IMR-90 (cell line): ENCODE results near the gene RFX2. TPM values are rescaled to one million over a fixed set of nuclear protein-coding genes. Genes with fewer than 3 reads are reported as not detected.

Experiments
- ATAC-seq: fragments of 200-7000 bp; cut with Tn5 transposase; 2 replicates; pipeline ENCODE4 v1.9.1; 2020; ENCODE audit warnings: low read depth, mild to moderate bottlenecking, moderate library complexity
- BruUV-seq: library from RNA; stranded (reverse); fragments of 400-500 nt; replicated peaks from 2 replicates; lab custom pipeline; 2021; lab: Mats Ljungman, UMichigan
- CTCF ChIA-PET: fragments of 300-600 bp; formaldehyde crosslinking; extraction: SDS; loops from one replicate; lab custom pipeline; 2021; ENCODE audit warnings: antibody characterized with exemption; lab: Yijun Ruan, JAX
- POLR2A ChIA-PET: fragments of 300-600 bp; sonication (Branson Sonifier 250); formaldehyde crosslinking; loops from one replicate; lab custom pipeline; 2022; ENCODE audit warnings: antibody characterized with exemption; ENCODE audit not compliant: unreplicated experiment; lab: Charles Lee
- DNase-seq: peaks from one replicate; pipeline ENCODE4 v3.0.0; 2013
- H2AFZ ChIP-seq: replicated peaks from 2 replicates; pipeline ENCODE3; 2013; ENCODE audit warnings: low read length, mild to moderate bottlenecking; ENCODE audit not compliant: poor library complexity
- H2AK5ac ChIP-seq: 2 replicates; pipeline ENCODE4 v1.6.1; 2013; ENCODE audit warnings: low read depth, low read length, inconsistent platforms
- H2AK9ac ChIP-seq: replicated peaks from 2 replicates; pipeline ENCODE3; 2013; ENCODE audit warnings: mild to moderate bottlenecking, low read depth, low read length, moderate library complexity; ENCODE audit not compliant: poor library complexity
- H2BK120ac ChIP-seq: 2 replicates; pipeline ENCODE4 v1.6.1; 2013; ENCODE audit warnings: low read depth, low read length, inconsistent platforms
- H2BK15ac ChIP-seq: 3 replicates; pipeline ENCODE4 v1.6.1; 2013; ENCODE audit warnings: low read depth, low read length, inconsistent platforms
- H2BK20ac ChIP-seq: 2 replicates; pipeline ENCODE4 v1.6.1; 2013; ENCODE audit warnings: low read depth, mild to moderate bottlenecking, inconsistent platforms, low read length, moderate library complexity
- H2BK5ac ChIP-seq: 2 replicates; pipeline ENCODE4 v1.6.1; 2013; ENCODE audit warnings: mild to moderate bottlenecking, low read depth, low read length, inconsistent platforms; ENCODE audit not compliant: poor library complexity, severe bottlenecking
- H3K14ac ChIP-seq: replicated peaks from 2 replicates; pipeline ENCODE4 v1.6.1; 2013; ENCODE audit warnings: low read depth, low read length, inconsistent platforms
- H3K18ac ChIP-seq: 2 replicates; pipeline ENCODE4 v1.6.1; 2013; ENCODE audit warnings: low read depth, low read length, control low read depth
- H3K23ac ChIP-seq: 2 replicates; pipeline ENCODE4 v1.6.1; 2013; ENCODE audit warnings: low read depth, low read length, inconsistent platforms
- H3K27ac ChIP-seq: 2 replicates; pipeline ENCODE4 v1.5.1; 2013; ENCODE audit warnings: mild to moderate bottlenecking, control low read depth, low read length; ENCODE audit not compliant: insufficient read depth
- H3K27me3 ChIP-seq: 2 replicates; pipeline ENCODE4 v1.6.1; 2013; ENCODE audit warnings: low read length; ENCODE audit not compliant: control insufficient read depth, insufficient read depth
- H3K36me3 ChIP-seq: 2 replicates; pipeline ENCODE4 v1.6.1; 2013; ENCODE audit warnings: low read length, mixed read lengths; ENCODE audit not compliant: control insufficient read depth, insufficient read depth
- H3K4ac ChIP-seq: 2 replicates; pipeline ENCODE4 v1.6.1; 2013; ENCODE audit warnings: low read depth, low read length, inconsistent platforms
- H3K4me1 ChIP-seq: 2 replicates; pipeline ENCODE4 v1.6.1; 2013; ENCODE audit warnings: low read length, mixed read lengths; ENCODE audit not compliant: control insufficient read depth, insufficient read depth
- H3K4me2 ChIP-seq: 2 replicates; pipeline ENCODE4 v1.6.1; 2013; ENCODE audit warnings: low read depth, mild to moderate bottlenecking, control low read depth, low read length, moderate library complexity
- H3K4me3 ChIP-seq: 2 replicates; pipeline ENCODE4 v1.5.1; 2013; ENCODE audit warnings: low read depth, mild to moderate bottlenecking, control low read depth, low read length, moderate library complexity; ENCODE audit not compliant: insufficient read depth
- H3K56ac ChIP-seq: 2 replicates; pipeline ENCODE4 v1.6.1; 2013; ENCODE audit warnings: low read length, inconsistent platforms; ENCODE audit not compliant: insufficient read depth; ENCODE audit errors: extremely low read depth
- H3K79me1 ChIP-seq, 2 experiments: 2 replicates each; pipeline ENCODE4 v1.6.1; 2013; ENCODE audit warnings: low read length in 2 of 2, inconsistent platforms in 1 of 2, low read depth in 1 of 2
- H3K9ac ChIP-seq: 2 replicates; pipeline ENCODE4 v1.6.1; 2013; ENCODE audit warnings: low read depth, low read length, control low read depth
- H3K9me1 ChIP-seq: 2 replicates; pipeline ENCODE4 v1.6.1; 2013; ENCODE audit warnings: low read length, inconsistent platforms; ENCODE audit not compliant: insufficient read depth
- H3K9me3 ChIP-seq: 2 replicates; pipeline ENCODE4 v1.6.1; 2013; ENCODE audit warnings: low read length; ENCODE audit not compliant: control insufficient read depth, insufficient read depth
- H4K20me1 ChIP-seq: 2 replicates; pipeline ENCODE4 v1.6.1; 2013; ENCODE audit warnings: low read length, inconsistent platforms; ENCODE audit not compliant: insufficient read depth
- H4K5ac ChIP-seq: 2 replicates; pipeline ENCODE4 v1.6.1; 2013; ENCODE audit warnings: mild to moderate bottlenecking, low read depth, low read length, control low read depth
- H4K8ac ChIP-seq, 2 experiments: 2 replicates each; pipeline ENCODE4 v1.6.1; 2013; ENCODE audit warnings: low read depth in 2 of 2, low read length in 2 of 2, control low read depth in 1 of 2, inconsistent platforms in 1 of 2
- H4K91ac ChIP-seq: 2 replicates; pipeline ENCODE4 v1.6.1; 2013; ENCODE audit warnings: low read depth, low read length, inconsistent platforms; ENCODE audit not compliant: insufficient read depth
- BHLHE40 ChIP-seq: fragments of 150-350 bp; IDR thresholded peaks from 2 replicates; pipeline ENCODE4 v1.6.1; 2016; ENCODE audit warnings: mild to moderate bottlenecking, low read depth, low read length
- CTCF ChIP-seq: conservative IDR thresholded peaks from 2 replicates; pipeline ENCODE4 v1.5.1; 2012; ENCODE audit warnings: mild to moderate bottlenecking, low read depth, low read length, improper control_type of control experiment
- MXI1 ChIP-seq: IDR thresholded peaks from 2 replicates; pipeline ENCODE4 v1.6.1; 2012; ENCODE audit warnings: low read depth, mild to moderate bottlenecking, low read length, moderate library complexity, borderline replicate concordance
- POLR2A ChIP-seq: IDR thresholded peaks from 2 replicates; pipeline ENCODE4 v1.6.1; 2012; ENCODE audit warnings: mild to moderate bottlenecking, low read depth, low read length
- RCOR1 ChIP-seq: IDR thresholded peaks from 2 replicates; pipeline ENCODE4 v1.6.1; 2012; ENCODE audit warnings: mild to moderate bottlenecking, low read length, improper control_type of control experiment; ENCODE audit not compliant: insufficient replicate concordance
- USF2 ChIP-seq: fragments of 150-350 bp; IDR thresholded peaks from 2 replicates; pipeline ENCODE4 v1.6.1; 2017; ENCODE audit warnings: mild to moderate bottlenecking, antibody characterized with exemption, low read length, low read depth
- WGBS, 2 experiments: methylation state at CpG; one replicate each; pipeline versions ENCODE4 v1.1.5 to v1.1.7; 2013; ENCODE audit warnings: missing lambda C conversion rate in 2 of 2; ENCODE audit not compliant: insufficient read length in 1 of 2; ENCODE audit errors: extremely low coverage in 2 of 2; 5-methylcytosine and 5-hydroxymethylcytosine counted together
- dilution Hi-C: fragments of 300-500 bp; cut with HindIII; formaldehyde crosslinking; loops from one replicate; pipeline ENCODE4 v1.14.3; 2018; ENCODE audit warnings: low sequenced_read_pairs; ENCODE audit not compliant: unreplicated experiment
- in situ Hi-C: fragments of 300-500 bp; cut with MboI; formaldehyde crosslinking; loops from 3 replicates; pipeline ENCODE4 v1.14.3; 2019; ENCODE audit warnings: low sequenced_read_pairs, inconsistent platforms, mixed read lengths
- intact Hi-C: fragments of 100-400 bp; cut with micrococcal nuclease; formaldehyde crosslinking; loops from 2 replicates; pipeline ENCODE4 v1.10.0; 2022
- polyA plus RNA-seq, 3 experiments: library from polyadenylated mRNA; depleted of rRNA; stranded (reverse); fragments of >200 nt; gene quantifications; 2 replicates each; pipeline ENCODE4 v1.2.3, GENCODE V29; 2012; ENCODE audit warnings: low replicate concordance in 1 of 3
- total RNA-seq: library from RNA; depleted of rRNA; stranded (reverse); fragments of >200 nt; gene quantifications from 2 replicates; pipeline ENCODE4 v1.2.3, GENCODE V29; 2012

RFX2 gene
- total and polyA plus RNA-seq, 2 of the 4 experiments (the other 2 are of a cell fraction) = 2.2 to 4.9 TPM

- BruUV-seq = no TSS peak
- CTCF ChIA-PET = interaction anchor here (2.6 kb wide), 1 partner anchor 152 kb away, joined by 9 read pairs; the partner anchor contains the start of gene NRTN
- H2BK120ac ChIP-seq = no peak overlapping the region
Measured at GRCh38 chr19:5956323-5956722, 154.0 kb downstream of the RFX2 start.

More at GRCh38 chr19:5956323-5956722, 154.0 kb downstream of the RFX2 start:
- Histone ChIP-seq H4K20me1 (peaks cover 89% of the 10 kb centered on the region), H3K9me3 (no peaks in the 10 kb centered on the region), H2BK20ac (no peak overlapping the region), H3K18ac (no peak overlapping the region), H2BK15ac (no peak overlapping the region), H3K4ac (no peak overlapping the region), H4K91ac (no peak overlapping the region), H3K27me3 (no peaks in the 10 kb centered on the region), H4K5ac (no peak overlapping the region), H4K8ac (no peak overlapping the region; a peak in 1 of 4 replicates), H3K79me1 (peaks cover 35 to 99% of the 10 kb centered on the region in 2 experiments; a peak in 3 of 4 replicates), H3K56ac (no peak overlapping the region), H3K14ac (0 out of 2 replicates have a peak overlapping the region, but pooled peaks have one; percentile 16), H3K4me3 (no peak overlapping the region), H3K23ac (no peak overlapping the region), H2AK5ac (no peak overlapping the region), H3K9ac (no peak overlapping the region), H2AK9ac (no peak overlapping the region), H3K9me1 (peaks cover 59% of the 10 kb centered on the region), H3K4me1 (peaks cover 58% of the 10 kb centered on the region), H3K36me3 (no peaks in the 10 kb centered on the region; the same call in 1 of the 2 replicates), H2AFZ (no peak overlapping the region), H3K27ac (no peak overlapping the region), H2BK5ac (no peak overlapping the region), H3K4me2 (no peak overlapping the region)
- dilution Hi-C loops = no loop called here
- TF ChIP-seq USF2 = no peak
- no peak for TF ChIP-seq MXI1
- no peak for TF ChIP-seq POLR2A
- TF ChIP-seq RCOR1 = no peak
- no peak for TF ChIP-seq CTCF
- TF ChIP-seq BHLHE40 = no peak
- ATAC-seq = no peak
- no peak for DNase-seq
- POLR2A ChIA-PET = no interaction called here
- intact Hi-C loops = no loop called here
- no CpG with 5 or more reads among the region's 3 CpGs for WGBS, 2 experiments
- in situ Hi-C loops = no loop called here
